B cell (primary cell): ENCODE results near the gene PLEKHO2.

Experiments used
- EZH2 ChIP-seq: IDR thresholded peaks from 2 replicates; pipeline ENCODE4 v1.6.1; 2012; ENCODE audit warnings: borderline replicate concordance, low read depth, mild to moderate bottlenecking, moderate library complexity, low read length; ENCODE audit not compliant: insufficient read depth, poor library complexity, severe bottlenecking
- TF ChIP-seq, protein P1 (sequence below): fragments of 200-600 bp; IDR thresholded peaks from one replicate; pipeline ENCODE4 v1.8.0; 2022; ENCODE audit warnings: antibody characterized with exemption, mild to moderate bottlenecking

- TF ChIP-seq, protein P1, sequence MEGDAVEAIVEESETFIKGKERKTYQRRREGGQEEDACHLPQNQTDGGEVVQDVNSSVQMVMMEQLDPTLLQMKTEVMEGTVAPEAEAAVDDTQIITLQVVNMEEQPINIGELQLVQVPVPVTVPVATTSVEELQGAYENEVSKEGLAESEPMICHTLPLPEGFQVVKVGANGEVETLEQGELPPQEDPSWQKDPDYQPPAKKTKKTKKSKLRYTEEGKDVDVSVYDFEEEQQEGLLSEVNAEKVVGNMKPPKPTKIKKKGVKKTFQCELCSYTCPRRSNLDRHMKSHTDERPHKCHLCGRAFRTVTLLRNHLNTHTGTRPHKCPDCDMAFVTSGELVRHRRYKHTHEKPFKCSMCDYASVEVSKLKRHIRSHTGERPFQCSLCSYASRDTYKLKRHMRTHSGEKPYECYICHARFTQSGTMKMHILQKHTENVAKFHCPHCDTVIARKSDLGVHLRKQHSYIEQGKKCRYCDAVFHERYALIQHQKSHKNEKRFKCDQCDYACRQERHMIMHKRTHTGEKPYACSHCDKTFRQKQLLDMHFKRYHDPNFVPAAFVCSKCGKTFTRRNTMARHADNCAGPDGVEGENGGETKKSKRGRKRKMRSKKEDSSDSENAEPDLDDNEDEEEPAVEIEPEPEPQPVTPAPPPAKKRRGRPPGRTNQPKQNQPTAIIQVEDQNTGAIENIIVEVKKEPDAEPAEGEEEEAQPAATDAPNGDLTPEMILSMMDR: no peak
- TF ChIP-seq EZH2: no peak
These were observed 713 bp upstream of the PLEKHO2 start for GRCh38 chr15:64841060-64841343.
